Subcutaneous abdominal adipose tissue (tissue), 5 donors: ENCODE results near the gene TBX21.

Experiments
- H3K27ac ChIP-seq: one replicate; pipeline ENCODE4 v1.7.0; 2013; ENCODE audit warnings: low read depth, mild to moderate bottlenecking, inconsistent platforms, low read length, moderate library complexity
- H3K27me3 ChIP-seq, 5 donors: one replicate each; pipeline ENCODE4 v1.7.0; 2013; ENCODE audit warnings: low read length in 5 of 5, inconsistent platforms in 1 of 5; ENCODE audit not compliant: control insufficient read depth in 5 of 5, insufficient read depth in 4 of 5
- H3K36me3 ChIP-seq, 5 donors: one replicate each; pipeline ENCODE4 v1.7.0; 2013; ENCODE audit warnings: low read length in 5 of 5; ENCODE audit not compliant: control insufficient read depth in 5 of 5, insufficient read depth in 5 of 5
- H3K4me1 ChIP-seq, 5 donors: one replicate each; pipeline ENCODE4 v1.7.0; 2013; ENCODE audit warnings: low read length in 5 of 5, mild to moderate bottlenecking in 3 of 5, moderate library complexity in 1 of 5; ENCODE audit not compliant: control insufficient read depth in 5 of 5, insufficient read depth in 5 of 5
- H3K4me3 ChIP-seq, 5 donors: one replicate each; pipeline ENCODE4 v1.7.0; 2013; ENCODE audit warnings: low read length in 5 of 5, low read depth in 1 of 5
- H3K9ac ChIP-seq, 5 donors: one replicate each; pipeline ENCODE4 v1.7.0; 2013; ENCODE audit warnings: low read length in 5 of 5, mild to moderate bottlenecking in 4 of 5, moderate library complexity in 3 of 5
- H3K9me3 ChIP-seq, 5 donors: one replicate each; pipeline ENCODE4 v1.7.0; 2013; ENCODE audit warnings: low read length in 5 of 5; ENCODE audit not compliant: control insufficient read depth in 5 of 5
- donor health status: healthy.
- donor health status: healthy.
- donor health status: healthy.
- donor health status: healthy.
- donor health status: healthy.

The TBX21 gene

DNA sequence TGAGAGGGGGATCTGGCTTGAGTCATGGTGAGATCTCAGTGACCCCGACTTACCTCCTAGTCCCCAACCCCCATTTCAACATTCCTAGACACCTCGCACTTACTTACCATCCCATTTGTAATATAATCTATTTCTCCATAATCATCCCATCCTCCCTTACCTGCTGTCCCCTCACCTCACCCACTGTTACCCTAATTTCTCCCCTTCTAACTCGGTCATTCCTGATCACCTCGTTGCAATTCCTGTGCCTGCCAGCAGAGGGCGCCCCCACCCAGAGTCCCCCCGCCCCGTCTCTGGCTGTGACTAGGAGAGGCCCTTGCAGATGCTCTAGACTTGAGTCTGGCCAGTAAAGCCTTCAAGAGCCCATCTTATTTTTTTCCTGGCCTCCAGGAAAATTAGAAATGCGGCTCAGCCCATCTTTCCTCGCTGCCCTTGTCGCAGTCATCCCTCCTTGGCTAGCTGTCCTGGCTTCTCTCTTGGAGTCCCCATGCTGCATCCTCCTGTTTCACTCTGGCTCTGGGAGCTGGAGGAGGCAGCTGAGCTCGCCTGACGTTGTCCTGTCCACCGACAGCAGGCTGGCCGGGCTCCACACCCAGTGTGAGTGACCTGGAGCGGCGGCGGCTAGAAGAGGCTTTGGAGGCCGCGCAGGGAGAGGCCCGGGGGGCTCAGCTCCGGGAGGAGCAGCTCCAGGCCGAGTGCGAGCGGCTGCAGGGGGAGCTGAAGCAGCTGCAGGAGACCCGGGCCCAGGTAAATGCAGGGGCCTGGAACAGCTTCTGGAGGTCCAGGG lies 34.1 kb upstream of the TBX21 start:
- H3K27ac ChIP-seq: no peak overlapping the region
- H3K4me3 ChIP-seq: no peak overlapping the region
- no peaks in the 10 kb centered on the region for H3K27me3 ChIP-seq
- no peaks in the 10 kb centered on the region for H3K9me3 ChIP-seq
- no peak overlapping the region for H3K9ac ChIP-seq
- H3K4me1 ChIP-seq: peaks cover 0 to 42% (median 23%) of the 10 kb centered on the region in 5 donors
- H3K36me3 ChIP-seq: peaks cover 0 to 51% (median 28%) of the 10 kb centered on the region in 5 donors

- Histone ChIP-seq H3K36me3 (peaks cover 0 to 55% (median 29%) of the 10 kb centered on the region in 5 donors), H3K9me3 (no peaks in the 10 kb centered on the region), H3K4me1 (peaks cover 0 to 46% (median 26%) of the 10 kb centered on the region in 5 donors), H3K9ac (no peak overlapping the region), H3K4me3 (no peak overlapping the region), H3K27me3 (no peaks in the 10 kb centered on the region), H3K27ac (no peak overlapping the region)
Measured at GRCh38 chr17:47699536-47699840, 33.5 kb upstream of the TBX21 start.

- Histone ChIP-seq H3K27ac (no peak overlapping the region), H3K9me3 (no peaks in the 10 kb centered on the region), H3K9ac (peak overlapping the region in 1 of 5 donors; percentile 23), H3K27me3 (no peaks in the 10 kb centered on the region), H3K36me3 (peaks cover 0 to 67% (median 36%) of the 10 kb centered on the region in 5 donors), H3K4me1 (peaks cover 0 to 36% (median 18%) of the 10 kb centered on the region in 5 donors), H3K4me3 (no peak overlapping the region)
Measured at GRCh38 chr17:47700471-47701449, 32.3 kb upstream of the TBX21 start.

DNA sequence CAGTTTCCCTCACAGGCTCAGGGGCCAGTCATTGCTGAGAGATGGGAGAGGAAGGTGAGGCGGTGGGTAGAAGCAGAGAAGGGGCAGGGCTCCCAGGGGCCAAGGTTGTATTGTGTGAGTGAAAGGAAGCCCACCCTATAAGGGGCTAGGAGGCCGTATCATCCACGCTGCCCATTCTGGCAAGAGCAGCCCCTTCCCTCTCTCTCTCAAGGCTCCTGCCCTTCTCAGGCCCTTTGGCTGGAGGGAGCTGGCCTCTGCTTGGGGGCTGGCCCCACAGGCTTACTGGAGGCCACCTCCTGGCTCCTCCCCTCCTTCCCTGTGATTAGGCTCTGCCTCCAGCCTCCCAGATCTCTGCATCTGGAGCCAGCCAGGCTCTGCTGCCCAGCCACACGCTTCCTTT lies 31.4 kb upstream of the TBX21 start:
- peaks cover 0 to 70% (median 41%) of the 10 kb centered on the region in 5 donors for H3K36me3 ChIP-seq
- no peak overlapping the region for H3K27ac ChIP-seq
- no peak overlapping the region for H3K9ac ChIP-seq
- no peak overlapping the region for H3K4me3 ChIP-seq
- no peaks in the 10 kb centered on the region for H3K9me3 ChIP-seq
- H3K4me1 ChIP-seq: peaks cover 0 to 36% (median 18%) of the 10 kb centered on the region in 5 donors
- no peaks in the 10 kb centered on the region for H3K27me3 ChIP-seq

GRCh38 chr17:47702391-47702995 lies 30.5 kb upstream of the TBX21 start:
- H3K4me1 ChIP-seq: peaks cover 2 to 35% (median 19%) of the 10 kb centered on the region in 5 donors
- no peaks in the 10 kb centered on the region for H3K9me3 ChIP-seq
- no peak overlapping the region for H3K4me3 ChIP-seq
- H3K27ac ChIP-seq: no peak overlapping the region
- H3K27me3 ChIP-seq: no peaks in the 10 kb centered on the region
- peak overlapping the region in 1 of 5 donors; percentile 21 for H3K9ac ChIP-seq
- H3K36me3 ChIP-seq: peaks cover 0 to 61% (median 33%) of the 10 kb centered on the region in 5 donors

DNA sequence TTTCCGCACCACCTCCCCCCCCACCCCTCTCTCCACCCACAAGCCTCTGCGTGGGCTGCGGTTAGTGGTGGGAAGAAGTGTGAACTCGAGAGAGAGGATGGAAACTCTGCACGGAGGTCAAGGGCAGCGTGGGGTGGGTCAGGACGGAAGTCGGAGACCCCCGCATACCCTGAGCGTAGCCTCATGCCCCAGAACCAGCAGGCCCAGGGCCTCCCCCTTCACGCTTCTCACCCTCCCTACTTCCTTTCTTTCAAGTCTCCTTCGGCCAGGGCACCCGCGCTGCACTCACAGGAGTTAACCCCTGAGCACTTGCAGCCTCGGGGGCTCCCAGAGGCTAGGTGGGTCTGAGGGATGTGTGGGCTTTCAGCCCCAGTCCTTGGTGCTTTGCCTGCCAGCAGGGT lies 29.8 kb upstream of the TBX21 start:
- H3K36me3 ChIP-seq: peaks cover 0 to 58% (median 33%) of the 10 kb centered on the region in 5 donors
- H3K9ac ChIP-seq: no peak overlapping the region
- no peak overlapping the region for H3K27ac ChIP-seq
- H3K4me3 ChIP-seq: no peak overlapping the region
- no peaks in the 10 kb centered on the region for H3K27me3 ChIP-seq
- H3K4me1 ChIP-seq: peaks cover 2 to 38% (median 25%) of the 10 kb centered on the region in 5 donors
- no peaks in the 10 kb centered on the region for H3K9me3 ChIP-seq

DNA sequence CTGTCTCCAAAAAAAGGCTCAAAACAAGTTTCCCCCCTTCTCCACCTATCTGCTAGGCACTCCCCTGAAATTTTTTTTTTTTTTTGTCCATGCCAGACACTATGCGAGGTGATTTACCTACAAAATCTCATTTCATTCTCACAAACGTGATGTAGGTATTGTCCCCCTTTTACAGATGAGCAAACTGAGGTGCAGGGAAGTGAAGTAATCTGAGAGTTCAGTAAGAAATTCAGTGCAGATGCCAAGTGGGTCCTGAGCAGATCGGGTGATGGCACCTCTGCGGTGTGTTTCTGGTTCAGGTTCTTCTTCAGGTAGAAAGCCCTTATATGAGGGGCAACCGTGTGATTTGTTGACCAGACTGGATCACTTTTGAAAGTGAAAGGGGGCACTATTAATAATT lies 29.4 kb upstream of the TBX21 start:
- Histone ChIP-seq H3K4me1 (peaks cover 2 to 38% (median 28%) of the 10 kb centered on the region in 5 donors), H3K9me3 (no peaks in the 10 kb centered on the region), H3K27me3 (no peaks in the 10 kb centered on the region), H3K9ac (no peak overlapping the region), H3K27ac (no peak overlapping the region), H3K4me3 (no peak overlapping the region), H3K36me3 (peaks cover 0 to 59% (median 32%) of the 10 kb centered on the region in 5 donors)

DNA sequence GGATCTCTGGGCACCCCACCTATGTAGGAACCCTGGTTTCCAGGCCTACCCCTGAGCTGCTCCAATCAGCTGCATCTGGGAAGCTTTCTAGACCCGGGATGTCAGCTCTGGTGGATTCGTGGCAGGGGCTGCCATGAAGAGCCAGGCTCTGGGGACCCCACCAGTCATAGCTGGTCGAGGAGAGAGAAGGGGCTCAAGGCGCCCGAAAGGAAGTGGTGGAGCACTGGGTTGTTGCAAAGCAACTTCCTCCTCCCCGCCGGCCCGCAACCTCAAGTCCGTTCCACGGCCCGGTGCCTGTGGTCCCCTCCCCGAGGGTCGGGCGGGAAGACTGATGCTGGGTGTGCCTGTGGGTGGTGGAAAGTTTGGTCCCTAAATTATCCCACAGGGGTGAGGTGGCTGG lies 28.9 kb upstream of the TBX21 start:
- no peaks in the 10 kb centered on the region for H3K9me3 ChIP-seq
- no peak overlapping the region for H3K4me3 ChIP-seq
- peaks cover 2 to 38% (median 28%) of the 10 kb centered on the region in 5 donors for H3K4me1 ChIP-seq
- no peak overlapping the region for H3K27ac ChIP-seq
- no peak overlapping the region for H3K9ac ChIP-seq
- H3K27me3 ChIP-seq: no peaks in the 10 kb centered on the region
- H3K36me3 ChIP-seq: peaks cover 0 to 60% (median 34%) of the 10 kb centered on the region in 5 donors

- no peaks in the 10 kb centered on the region for H3K27me3 ChIP-seq
- no peak overlapping the region for H3K27ac ChIP-seq
- peaks cover 2 to 38% (median 28%) of the 10 kb centered on the region in 5 donors for H3K4me1 ChIP-seq
- H3K9me3 ChIP-seq: no peaks in the 10 kb centered on the region
- peak overlapping the region in 1 of 5 donors; percentile 51 for H3K9ac ChIP-seq
- H3K4me3 ChIP-seq: no peak overlapping the region
- peaks cover 0 to 61% (median 35%) of the 10 kb centered on the region in 5 donors for H3K36me3 ChIP-seq
Measured at GRCh38 chr17:47704736-47705135, 28.3 kb upstream of the TBX21 start.
